Dendritic cell treated with granulocyte-macrophage colony-stimulating factor and Interleukin-4, amounts not matched to agents 40 ng/mL and 50 ng/mL, for 4 days (primary cell): ENCODE measurements around the gene SNCA.

ENCODE experiments used
- H3K27ac Mint-ChIP-seq: one replicate; pipeline ENCODE4 v1.8.0; 2022; ENCODE audit warnings: mild to moderate bottlenecking, mixed read lengths
- H3K27me3 Mint-ChIP-seq: one replicate; pipeline ENCODE4 v1.8.0; 2022; ENCODE audit warnings: mild to moderate bottlenecking, mixed read lengths
- H3K36me3 Mint-ChIP-seq: one replicate; pipeline ENCODE4 v1.8.0; 2022; ENCODE audit warnings: low read depth, mixed read lengths
- H3K4me1 Mint-ChIP-seq: one replicate; pipeline ENCODE4 v1.8.0; 2022; ENCODE audit warnings: low read depth, mixed read lengths
- H3K4me3 Mint-ChIP-seq: one replicate; pipeline ENCODE4 v1.8.0; 2022; ENCODE audit warnings: mild to moderate bottlenecking, moderate library complexity, mixed read lengths
- H3K9me3 Mint-ChIP-seq: one replicate; pipeline ENCODE4 v1.8.0; 2022; ENCODE audit warnings: mixed read lengths
- intact Hi-C: fragments of 100-400 bp; cut with micrococcal nuclease; formaldehyde crosslinking; loops from one replicate; pipeline ENCODE4 v1.15.0; 2022

Gene SNCA

DNA sequence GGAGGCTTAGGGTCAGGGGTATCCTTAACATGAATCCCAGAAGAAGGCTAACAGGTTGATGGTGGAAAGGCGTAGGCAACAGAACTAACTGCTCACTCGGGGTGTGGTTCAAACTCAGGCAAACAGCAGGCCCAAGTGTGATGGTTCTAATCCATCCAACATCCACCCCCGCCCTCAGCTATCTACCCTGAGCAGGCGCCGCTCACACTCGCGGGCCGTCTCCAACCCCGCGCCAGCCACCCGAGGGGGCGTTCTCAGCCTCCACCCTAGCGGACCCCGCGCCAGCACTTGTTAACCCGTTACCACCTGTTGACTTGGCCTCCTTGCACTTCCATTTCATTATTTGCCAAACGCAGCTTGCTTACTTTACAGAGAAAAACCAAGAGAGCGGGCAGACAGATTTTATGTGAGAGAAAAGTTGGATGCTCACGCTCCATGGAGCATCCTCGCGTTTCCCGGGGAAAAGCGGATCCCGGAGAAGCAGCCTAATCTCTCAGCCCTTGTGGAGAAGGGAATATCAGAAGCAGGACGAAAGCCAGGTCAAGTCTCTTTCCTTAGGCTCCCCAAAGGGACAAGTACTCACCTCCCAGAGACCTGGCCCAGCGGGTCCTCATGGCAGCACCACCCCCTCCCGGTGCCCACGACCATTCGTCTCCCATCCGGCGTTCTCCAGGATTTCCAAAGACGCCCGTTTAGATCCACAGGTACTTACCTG is 773 bp downstream of the SNCA start:
- Mint-ChIP-seq H3K36me3 (peaks cover 8% of the 10 kb centered on the region), H3K27ac (no peak overlapping the region), H3K4me3 (peak overlapping the region; percentile 94), H3K4me1 (peaks cover 34% of the 10 kb centered on the region), H3K27me3 (peaks cover 21% of the 10 kb centered on the region), H3K9me3 (no peaks in the 10 kb centered on the region)
- intact Hi-C loops: no loop called here

DNA sequence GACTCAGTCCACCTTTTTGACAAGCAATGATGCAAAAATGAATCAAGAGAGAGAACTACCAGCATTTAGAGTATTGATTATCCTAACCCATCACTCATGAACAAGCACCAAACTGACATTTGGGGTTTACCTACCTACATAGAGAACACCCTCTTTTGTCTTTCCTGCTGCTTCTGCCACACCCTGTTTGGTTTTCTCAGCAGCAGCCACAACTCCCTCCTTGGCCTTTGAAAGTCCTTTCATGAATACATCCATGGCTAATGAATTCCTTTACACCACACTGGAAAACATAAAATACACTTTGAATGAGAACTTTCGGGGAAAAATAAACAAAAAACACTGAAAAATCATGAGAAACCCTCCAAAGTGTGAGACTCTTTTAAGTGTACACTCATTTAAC is 1.5 kb downstream of the SNCA start:
- H3K9me3 Mint-ChIP-seq: no peaks in the 10 kb centered on the region
- H3K36me3 Mint-ChIP-seq: peaks cover 8% of the 10 kb centered on the region
- H3K4me1 Mint-ChIP-seq: peaks cover 34% of the 10 kb centered on the region
- no peak overlapping the region for H3K4me3 Mint-ChIP-seq
- H3K27ac Mint-ChIP-seq: no peak overlapping the region
- H3K27me3 Mint-ChIP-seq: peaks cover 19% of the 10 kb centered on the region
- intact Hi-C loops: no loop called here

DNA sequence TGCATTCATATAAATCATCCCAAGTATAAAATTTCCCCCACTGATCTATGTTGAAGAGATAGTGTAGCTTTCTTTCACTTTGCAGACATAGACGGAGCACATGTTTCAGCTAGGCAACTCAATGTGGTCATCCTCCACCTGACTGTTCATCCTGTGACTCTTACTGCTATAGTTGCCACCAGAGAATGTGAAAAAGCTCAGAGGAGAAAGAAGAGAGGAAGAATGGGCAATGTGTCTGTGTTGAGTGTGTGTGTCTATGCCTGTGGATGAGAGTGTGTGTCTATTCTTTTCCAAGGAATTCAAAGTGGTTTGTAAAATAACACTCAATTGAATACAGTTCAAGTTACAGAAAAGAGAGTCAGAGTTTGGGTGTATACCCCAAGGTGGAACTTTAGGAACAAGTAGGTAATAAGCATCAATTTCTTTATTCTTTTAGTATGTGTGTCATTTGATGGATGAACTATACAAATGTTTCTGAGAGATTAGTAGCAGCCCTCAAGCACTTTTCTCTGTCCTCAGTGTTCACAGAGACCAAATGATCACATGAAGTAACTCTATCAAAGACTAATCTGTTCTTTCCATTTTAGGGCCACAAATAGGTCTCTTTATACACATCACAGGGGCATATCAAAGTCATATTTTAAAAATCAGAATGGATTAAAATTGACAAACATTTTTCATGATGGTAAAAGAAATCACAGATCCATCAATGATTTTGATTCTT is 2.3 kb downstream of the SNCA start:
- Mint-ChIP-seq H3K9me3 (no peaks in the 10 kb centered on the region), H3K27me3 (peaks cover 19% of the 10 kb centered on the region), H3K36me3 (peaks cover 8% of the 10 kb centered on the region), H3K4me3 (no peak overlapping the region), H3K4me1 (peaks cover 40% of the 10 kb centered on the region), H3K27ac (no peak overlapping the region)
- intact Hi-C loops: no loop called here

DNA sequence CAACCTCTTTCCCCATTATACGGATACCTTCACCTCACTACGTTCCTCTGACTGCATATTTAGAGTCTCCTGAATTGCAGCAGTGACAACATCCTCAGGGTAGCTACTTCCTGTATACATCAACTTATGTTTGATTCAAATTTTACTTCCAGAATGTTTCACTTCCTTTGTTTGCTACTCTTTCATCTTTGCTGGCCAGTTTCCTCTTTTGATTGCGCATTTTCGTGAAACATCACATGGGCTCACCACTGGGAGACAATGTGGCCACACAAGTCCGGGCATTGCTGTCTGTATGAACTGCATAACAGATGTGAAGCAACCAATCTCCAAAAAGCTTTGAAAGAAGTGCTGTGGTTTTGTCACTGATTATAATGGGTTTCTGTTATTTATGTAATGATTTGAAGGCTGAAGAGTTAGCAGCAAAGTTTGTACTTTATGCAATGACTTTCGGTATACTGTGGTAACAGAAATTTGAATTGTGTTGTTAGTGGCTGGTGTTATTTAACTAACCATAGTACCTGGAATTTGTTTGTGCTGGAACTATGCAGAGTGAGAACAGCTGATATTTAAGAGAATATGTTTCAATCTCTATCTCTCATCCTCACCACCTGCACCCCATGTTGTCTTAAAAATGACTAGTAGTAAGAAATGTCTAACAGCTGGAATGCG is 7.4 kb downstream of the SNCA start:
- intact Hi-C loops: no loop called here
- peak overlapping the region; percentile 70 for H3K27ac Mint-ChIP-seq
- no peaks in the 10 kb centered on the region for H3K27me3 Mint-ChIP-seq
- peak overlapping the region; percentile 35 for H3K4me3 Mint-ChIP-seq
- peaks cover 22% of the 10 kb centered on the region for H3K4me1 Mint-ChIP-seq
- no peaks in the 10 kb centered on the region for H3K36me3 Mint-ChIP-seq
- H3K9me3 Mint-ChIP-seq: no peaks in the 10 kb centered on the region

DNA sequence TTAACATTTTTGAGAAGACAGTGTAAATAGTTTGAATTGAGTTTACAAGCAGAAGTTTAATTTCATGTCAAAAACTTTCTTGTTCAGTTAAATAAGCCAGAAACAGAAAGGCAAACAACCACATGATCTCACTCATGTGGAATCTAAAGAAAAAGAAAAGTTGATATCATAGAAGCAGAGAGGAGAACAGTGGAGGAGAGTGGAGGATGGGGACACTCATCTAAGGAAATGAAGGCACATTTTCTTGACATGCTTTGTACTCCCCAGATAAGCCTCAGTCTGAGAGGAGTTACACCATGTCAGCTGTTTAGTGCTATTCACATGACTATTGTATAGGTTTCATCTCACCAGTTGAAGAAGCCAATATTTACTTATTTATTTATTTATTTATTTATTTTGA is 13.5 kb downstream of the SNCA start:
- intact Hi-C loops: no loop called here
- Mint-ChIP-seq H3K27me3 (no peaks in the 10 kb centered on the region), H3K4me3 (no peak overlapping the region), H3K36me3 (peaks cover 11% of the 10 kb centered on the region), H3K9me3 (no peaks in the 10 kb centered on the region), H3K4me1 (peaks cover 10% of the 10 kb centered on the region), H3K27ac (no peak overlapping the region)

DNA sequence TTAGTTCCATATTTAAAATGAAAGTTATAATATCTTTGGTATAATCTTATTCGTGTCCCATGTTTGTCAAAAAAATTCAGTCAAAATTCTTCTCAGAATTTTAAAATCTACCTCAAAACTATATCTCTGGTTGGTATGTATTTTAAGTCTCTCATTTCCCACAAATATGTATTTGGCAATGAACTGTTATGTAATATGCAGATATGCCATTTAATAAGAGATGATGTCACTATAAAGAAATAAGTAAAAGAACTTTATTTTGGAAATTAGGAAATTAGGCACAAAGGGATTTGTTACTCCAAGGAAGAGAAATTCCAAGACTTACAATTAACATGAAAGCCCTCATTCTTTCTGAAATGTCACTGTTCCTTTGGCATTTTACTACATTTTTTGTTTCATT is 15.3 kb downstream of the SNCA start:
- Mint-ChIP-seq H3K27ac (no peak overlapping the region), H3K27me3 (no peaks in the 10 kb centered on the region), H3K36me3 (peaks cover 11% of the 10 kb centered on the region), H3K4me1 (peaks cover 7% of the 10 kb centered on the region), H3K4me3 (no peak overlapping the region), H3K9me3 (no peaks in the 10 kb centered on the region)
- intact Hi-C loops: no loop called here

DNA sequence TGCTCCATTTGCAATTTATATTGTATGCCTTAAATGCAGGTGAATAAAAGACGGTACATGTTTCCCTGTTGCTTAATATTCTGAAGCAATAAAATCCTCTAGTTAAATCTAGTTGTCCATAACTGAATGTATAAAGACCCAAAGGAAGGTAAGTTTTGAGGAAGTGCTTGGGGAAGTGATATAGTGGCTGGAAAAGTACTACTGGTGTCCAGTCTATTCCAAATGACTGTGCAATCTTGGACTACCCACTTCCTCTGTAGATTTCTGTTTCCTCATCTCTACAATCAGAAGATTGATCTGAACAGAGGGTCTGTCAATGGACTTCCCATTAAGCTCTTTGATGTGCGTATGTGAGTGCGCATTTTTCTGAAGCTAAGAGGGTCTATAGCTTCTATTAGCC is 17.0 kb downstream of the SNCA start:
- H3K36me3 Mint-ChIP-seq: peaks cover 11% of the 10 kb centered on the region
- H3K27me3 Mint-ChIP-seq: no peaks in the 10 kb centered on the region
- H3K27ac Mint-ChIP-seq: no peak overlapping the region
- H3K4me1 Mint-ChIP-seq: peaks cover 7% of the 10 kb centered on the region
- intact Hi-C loops: no loop called here
- no peak overlapping the region for H3K4me3 Mint-ChIP-seq
- no peaks in the 10 kb centered on the region for H3K9me3 Mint-ChIP-seq

DNA sequence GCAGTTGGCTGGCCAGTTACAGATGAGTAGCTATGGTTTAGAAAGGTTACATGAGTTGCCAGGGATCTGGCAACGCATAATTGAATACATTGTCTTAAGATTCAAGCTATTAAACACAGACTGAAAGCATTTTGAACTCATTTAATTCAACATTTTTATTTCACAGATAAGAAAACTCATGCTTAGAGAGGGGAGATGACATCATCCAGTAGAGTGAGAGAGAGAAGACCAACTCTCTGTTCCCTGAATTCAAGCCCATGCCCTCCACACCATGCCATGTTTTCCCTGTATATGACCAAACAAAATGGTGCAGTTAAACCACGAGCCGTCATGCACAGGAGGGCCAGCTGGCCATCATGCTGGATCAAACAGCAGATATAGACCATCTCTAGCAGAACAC is 22.6 kb downstream of the SNCA start:
- Mint-ChIP-seq H3K27ac (no peak overlapping the region), H3K27me3 (no peaks in the 10 kb centered on the region)

DNA sequence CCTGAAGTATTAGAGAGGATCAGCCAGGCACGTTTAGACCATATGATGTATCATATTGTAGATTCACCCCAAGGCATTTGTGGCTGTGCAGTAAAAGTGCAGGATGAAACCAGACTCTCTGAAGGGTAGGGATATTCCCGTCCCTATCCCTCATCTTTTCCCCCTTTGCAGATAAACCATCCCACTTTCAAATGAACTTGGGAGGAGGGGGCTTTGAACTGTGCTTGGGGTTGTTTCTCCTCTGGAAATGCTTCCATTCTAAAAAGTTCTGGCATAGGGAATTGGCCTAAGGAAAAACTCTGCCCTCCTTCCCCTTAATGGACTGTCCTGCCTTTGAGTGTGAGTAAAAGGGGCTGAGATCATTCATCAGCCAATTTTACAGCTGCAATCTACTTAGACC is 23.8 kb downstream of the SNCA start:
- Mint-ChIP-seq H3K27me3 (no peaks in the 10 kb centered on the region), H3K4me3 (no peak overlapping the region), H3K27ac (no peak overlapping the region), H3K9me3 (peaks cover 6% of the 10 kb centered on the region), H3K4me1 (no peaks in the 10 kb centered on the region), H3K36me3 (peaks cover 7% of the 10 kb centered on the region)
- intact Hi-C loops: no loop called here

More for the DNA sequence above, 22.6 kb downstream of the SNCA start:
- H3K9me3 Mint-ChIP-seq: peaks cover 6% of the 10 kb centered on the region
- intact Hi-C loops: no loop called here
- no peaks in the 10 kb centered on the region for H3K4me1 Mint-ChIP-seq
- H3K36me3 Mint-ChIP-seq: peaks cover 7% of the 10 kb centered on the region
- H3K4me3 Mint-ChIP-seq: no peak overlapping the region

DNA sequence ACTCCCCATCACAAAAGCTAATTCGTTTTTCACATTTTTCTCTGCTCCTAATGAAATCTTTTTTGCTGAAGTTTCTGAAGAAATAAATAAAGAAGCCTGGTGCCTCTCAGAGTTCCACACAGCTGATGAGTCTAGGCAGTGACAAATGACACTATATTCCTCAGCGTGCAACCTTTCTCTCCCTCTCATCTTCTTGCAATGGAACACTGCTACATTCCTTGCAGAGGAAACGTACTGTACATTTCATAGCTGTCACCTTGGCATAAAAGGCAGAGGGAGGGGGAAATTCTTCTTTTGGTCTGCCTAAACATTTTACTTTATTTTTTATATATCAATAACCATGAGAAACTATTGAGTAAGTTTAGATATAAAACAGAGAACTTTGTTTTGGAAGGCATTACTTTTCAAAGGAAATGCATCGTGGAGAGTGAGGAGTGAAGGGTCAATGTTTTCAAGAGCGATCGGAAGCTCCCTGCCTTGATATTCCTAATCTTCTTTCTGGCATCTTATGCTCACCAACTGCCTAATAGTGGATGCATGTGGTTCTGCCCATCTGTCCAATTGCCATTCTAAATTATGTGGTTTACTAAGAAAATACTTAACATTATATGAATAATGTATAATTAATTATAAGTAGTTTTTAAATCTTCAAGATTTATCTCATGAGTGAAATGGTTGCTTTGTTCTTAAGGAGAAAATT is 29.4 kb downstream of the SNCA start:
- no peak overlapping the region for H3K27ac Mint-ChIP-seq
- intact Hi-C loops: no loop called here

DNA sequence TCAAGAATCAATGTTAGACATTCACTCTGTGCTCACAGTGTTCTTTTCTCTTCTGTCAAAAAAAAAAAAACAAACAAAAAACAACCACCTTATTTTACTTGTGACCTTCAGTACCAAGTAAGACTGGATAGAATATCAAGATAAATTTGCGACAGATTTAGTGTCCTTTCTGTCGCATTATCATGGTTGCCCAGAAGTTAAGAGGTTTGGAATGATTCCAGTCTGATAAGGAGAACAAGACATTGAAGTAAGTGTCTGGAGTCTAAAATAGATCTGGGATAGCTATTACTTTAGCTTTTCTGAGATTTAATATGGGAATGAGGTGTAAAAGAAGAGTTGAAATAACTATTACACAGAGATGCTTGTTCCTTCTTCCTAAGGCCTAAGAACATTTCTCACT is 31.7 kb downstream of the SNCA start:
- Mint-ChIP-seq H3K27ac (no peak overlapping the region), H3K36me3 (no peaks in the 10 kb centered on the region), H3K9me3 (no peaks in the 10 kb centered on the region), H3K4me1 (no peaks in the 10 kb centered on the region), H3K27me3 (no peaks in the 10 kb centered on the region), H3K4me3 (no peak overlapping the region)
- intact Hi-C loops: no loop called here

More for the DNA sequence above, 29.4 kb downstream of the SNCA start:
- H3K9me3 Mint-ChIP-seq: peaks cover 2% of the 10 kb centered on the region
- H3K27me3 Mint-ChIP-seq: no peaks in the 10 kb centered on the region
- peaks cover 2% of the 10 kb centered on the region for H3K36me3 Mint-ChIP-seq
- H3K4me3 Mint-ChIP-seq: no peak overlapping the region
- H3K4me1 Mint-ChIP-seq: no peaks in the 10 kb centered on the region

DNA sequence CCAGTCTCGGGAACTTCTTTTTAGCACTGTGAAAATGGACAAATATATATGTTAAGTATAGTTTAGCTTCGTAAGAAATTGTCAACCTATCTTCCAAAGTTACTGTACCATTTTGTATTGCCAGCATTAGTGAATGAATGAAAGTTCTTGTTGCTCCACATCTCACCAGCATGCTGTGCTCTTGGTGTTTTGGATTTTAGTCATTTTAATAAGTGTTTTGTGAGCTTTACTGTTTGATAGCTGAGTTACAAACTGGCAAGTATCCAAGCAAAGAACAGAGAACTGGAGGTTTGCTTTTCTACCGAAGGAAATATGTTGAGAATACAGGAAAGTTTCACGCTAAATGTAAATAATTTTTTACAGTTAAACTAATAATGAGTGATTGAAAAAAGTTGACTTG is 33.0 kb downstream of the SNCA start:
- Mint-ChIP-seq H3K27ac (no peak overlapping the region), H3K27me3 (no peaks in the 10 kb centered on the region), H3K4me3 (no peak overlapping the region), H3K9me3 (no peaks in the 10 kb centered on the region), H3K4me1 (no peaks in the 10 kb centered on the region), H3K36me3 (no peaks in the 10 kb centered on the region)
- intact Hi-C loops: no loop called here

DNA sequence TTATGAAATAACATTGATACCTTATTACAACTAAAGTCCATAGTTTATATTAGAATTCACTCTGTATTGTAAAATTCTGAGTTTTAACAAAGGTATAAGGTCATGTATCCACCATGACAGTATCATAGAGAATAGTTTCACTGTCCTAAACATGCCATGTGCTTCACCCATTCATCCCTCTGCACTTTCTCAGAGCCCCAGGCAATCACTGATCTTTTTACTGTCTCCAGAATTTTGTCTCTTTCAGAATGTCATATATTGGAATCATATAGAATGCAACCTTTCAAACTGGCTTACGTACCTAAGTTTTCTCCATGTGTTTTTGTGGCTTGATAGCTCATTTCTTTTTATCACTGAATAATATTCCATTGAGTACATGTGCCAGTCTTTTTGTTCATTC is 33.9 kb downstream of the SNCA start:
- no peak overlapping the region for H3K4me3 Mint-ChIP-seq
- no peaks in the 10 kb centered on the region for H3K9me3 Mint-ChIP-seq
- no peak overlapping the region for H3K27ac Mint-ChIP-seq
- H3K27me3 Mint-ChIP-seq: no peaks in the 10 kb centered on the region
- H3K4me1 Mint-ChIP-seq: no peaks in the 10 kb centered on the region
- H3K36me3 Mint-ChIP-seq: no peaks in the 10 kb centered on the region
- intact Hi-C loops: no loop called here

DNA sequence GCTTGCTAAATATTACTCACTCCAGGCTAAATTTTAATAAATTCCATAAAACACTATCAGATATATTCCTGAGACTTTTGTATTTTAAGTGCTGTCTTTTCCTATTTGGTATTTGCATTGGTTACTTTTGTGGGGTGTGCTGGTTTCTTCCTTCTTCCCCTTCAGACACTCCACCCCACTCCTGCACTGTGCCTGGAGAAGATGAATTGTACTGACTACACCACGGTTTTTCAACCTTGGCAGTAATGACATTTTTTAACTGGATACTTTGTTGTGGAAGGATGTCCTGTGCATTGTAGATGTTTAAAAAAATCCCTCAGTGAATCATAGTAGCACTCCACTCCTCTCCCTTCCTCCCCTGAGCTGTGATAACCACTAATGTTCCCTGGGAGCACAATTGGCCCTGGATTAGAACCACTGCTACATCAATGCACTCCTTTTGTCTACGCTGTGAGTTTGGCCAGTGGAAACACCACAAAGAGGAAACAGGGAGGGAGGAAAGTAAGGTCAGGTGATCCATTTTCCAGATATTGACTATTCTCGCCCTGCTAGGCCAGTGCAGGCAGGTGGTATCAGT is 36.3 kb downstream of the SNCA start:
- no peaks in the 10 kb centered on the region for H3K27me3 Mint-ChIP-seq
- intact Hi-C loops: no loop called here
- H3K4me1 Mint-ChIP-seq: no peaks in the 10 kb centered on the region

More for the DNA sequence above, 36.3 kb downstream of the SNCA start:
- no peak overlapping the region for H3K27ac Mint-ChIP-seq
- no peak overlapping the region for H3K4me3 Mint-ChIP-seq
- no peaks in the 10 kb centered on the region for H3K9me3 Mint-ChIP-seq
- no peaks in the 10 kb centered on the region for H3K36me3 Mint-ChIP-seq
